Vagina (tissue), 2 donors: ENCODE results near the gene OR10A2.

Experiments used
- CTCF ChIP-seq, 3 experiments: fragments of 450-650 bp in 2 of 3; fragments of 200-600 bp in 1 of 3; sonication (generic) in 1 of 3; IDR thresholded peaks; one replicate each; pipeline ENCODE4 v1.5.1; 2017 to 2019; ENCODE audit warnings: antibody characterized with exemption in 3 of 3, mild to moderate bottlenecking in 2 of 3, moderate library complexity in 2 of 3
- POLR2A ChIP-seq, 2 donors: fragments of 450-650 bp; IDR thresholded peaks; one replicate each; pipeline ENCODE4 v1.6.1; 2017; ENCODE audit warnings: antibody characterized with exemption in 2 of 2, mild to moderate bottlenecking in 2 of 2, moderate library complexity in 2 of 2
- POLR2AphosphoS5 ChIP-seq, 2 donors: sonication (generic); formaldehyde crosslinking; IDR thresholded peaks; one replicate each; pipeline ENCODE4 v1.9.0; 2017; ENCODE audit warnings: antibody characterized with exemption in 2 of 2, mild to moderate bottlenecking in 2 of 2, low read depth in 1 of 2; ENCODE audit not compliant: insufficient read depth in 1 of 2

GRCh38 chr11:6892400-6892799 lies 29.5 kb downstream of the OR10A2 start, which contains the start of gene OR2D2:
- TF ChIP-seq CTCF (IDR thresholded peaks at IDR 0.05) = no peak
- no peak for TF ChIP-seq POLR2A (IDR thresholded peaks at IDR 0.05)
- TF ChIP-seq POLR2AphosphoS5 (IDR thresholded peaks at IDR 0.05; ENCODE audit: insufficient read depth in 1 of 2, low read depth in 1 of 2) = no peak
